ENCODE measurements around the gene APOD.

- no peak for TF ChIP-seq POLR2AphosphoS5 (IDR thresholded peaks at IDR 0.05; ENCODE audit: low read depth, low read length)
- TF ChIP-seq POLR2A (IDR thresholded peaks at IDR 0.05; ENCODE audit: low read depth, low read length): no peak
- TF ChIP-seq TAF1 (IDR thresholded peaks at IDR 0.05; ENCODE audit: low read depth, low read length): no peak
- TF ChIP-seq PAX5 (IDR thresholded peaks at IDR 0.05; ENCODE audit: insufficient read depth, low read length, severe bottlenecking): no peak
- no peak for TF ChIP-seq SPI1 (IDR thresholded peaks at IDR 0.05; ENCODE audit: low read depth, low read length)
- no peak for TF ChIP-seq POU2F2 (IDR thresholded peaks at IDR 0.05; ENCODE audit: low read depth, low read length)
These were observed 2.8 kb downstream of the APOD start for GRCh38 chr3:195580744-195581443.
